Activated CD4-positive, alpha-beta T cell treated with anti-CD3 and anti-CD28 coated beads, Interleukin-2, amount 50 U/mL, for 1 hour (primary cell): ENCODE data around the gene GNAS.
A peak's percentile ranks its signal among the peaks of the same experiment; 100 is the strongest.
"Not testable (repeated sequence)": the region's sequence is repeated elsewhere in the genome, so short reads cannot be mapped to it uniquely, and the experiment has no call there.

Experiments used
- DNase-seq: peaks from one replicate; pipeline ENCODE4 v3.0.0-alpha.2; 2020

GNAS gene

GRCh38 chr20:58828804-58829203 lies 23.7 kb upstream of the GNAS start:
- not testable (repeated sequence) for DNase-seq

- DNase-seq: no peak
These were observed 23.0 kb upstream of the GNAS start for GRCh38 chr20:58829531-58829941.

GRCh38 chr20:58832457-58832856 lies 20.1 kb upstream of the GNAS start:
- DNase-seq: no peak

GRCh38 chr20:58833921-58834320 lies 18.6 kb upstream of the GNAS start:
- no peak for DNase-seq

- DNase-seq: no peak
These were observed 17.3 kb upstream of the GNAS start for GRCh38 chr20:58835231-58835630.

GRCh38 chr20:58836616-58837204 lies 15.8 kb upstream of the GNAS start:
- DNase-seq: no peak

GRCh38 chr20:58837717-58838116 lies 14.8 kb upstream of the GNAS start:
- DNase-seq: no peak

- DNase-seq: no peak
These were observed 14.3 kb upstream of the GNAS start for GRCh38 chr20:58838174-58838573.

GRCh38 chr20:58839474-58839874 lies 13.0 kb upstream of the GNAS start:
- peak; percentile 48 for DNase-seq

- DNase-seq: no peak
These were observed 12.3 kb upstream of the GNAS start for GRCh38 chr20:58839991-58840747.

- DNase-seq: no peak
These were observed 11.5 kb upstream of the GNAS start for GRCh38 chr20:58840816-58841538.

- DNase-seq: no peak
These were observed 10.8 kb upstream of the GNAS start for GRCh38 chr20:58841539-58842264.

GRCh38 chr20:58842276-58842675 lies 10.2 kb upstream of the GNAS start:
- no peak for DNase-seq

GRCh38 chr20:58843128-58843556 lies 9.4 kb upstream of the GNAS start:
- DNase-seq: no peak

- DNase-seq: no peak
These were observed 6.8 kb upstream of the GNAS start for GRCh38 chr20:58845706-58846105.

GRCh38 chr20:58847463-58847862 lies 5.1 kb upstream of the GNAS start:
- no peak for DNase-seq

GRCh38 chr20:58850693-58851174 lies 1.8 kb upstream of the GNAS start, which contains the start of gene GNAS-AS1:
Gene GNAS-AS1, minus strand, starts transcription at chr20:58850902.
- DNase-seq: peak; percentile 77

- DNase-seq: no peak
These were observed 1.1 kb upstream of the GNAS start for GRCh38 chr20:58851221-58851968.

- DNase-seq: no peak
These were observed 502 bp upstream of the GNAS start for GRCh38 chr20:58851969-58852458.

- no peak for DNase-seq
These were observed 950 bp downstream of the GNAS start for GRCh38 chr20:58853466-58853865.

- no peak for DNase-seq
These were observed 1.6 kb downstream of the GNAS start for GRCh38 chr20:58853976-58854637.
